Kidney epithelial cell (primary cell): Measurements from ENCODE around the gene C11orf16. TPM values are rescaled to one million over a fixed set of nuclear protein-coding genes. Genes with fewer than 3 reads are reported as not detected.

Experiments used
- DNase-seq: peaks from one replicate; pipeline ENCODE4 v3.0.0-alpha.2; 2010; ENCODE audit warnings: low read depth
- H3K27me3 ChIP-seq: 2 replicates; pipeline ENCODE4 v1.6.0; 2011; ENCODE audit warnings: low read length; ENCODE audit not compliant: control insufficient read depth, insufficient read depth
- H3K36me3 ChIP-seq: 2 replicates; pipeline ENCODE4 v1.5.1; 2011; ENCODE audit warnings: low read length; ENCODE audit not compliant: control insufficient read depth, insufficient read depth
- H3K4me3 ChIP-seq: 2 replicates; pipeline ENCODE4 v1.5.1; 2011; ENCODE audit warnings: low read depth, mild to moderate bottlenecking, control low read depth, low read length
- total RNA-seq: library from RNA; depleted of rRNA; stranded (reverse); fragments of >200 nt; gene quantifications from 2 replicates; pipeline ENCODE4 v1.2.3, GENCODE V29; 2015
- TF ChIP-seq, protein P1 (sequence below): IDR thresholded peaks from 2 replicates; pipeline ENCODE4 v1.5.1; 2011; ENCODE audit warnings: mild to moderate bottlenecking, moderate library complexity, low read length, control low read depth, inconsistent platforms; ENCODE audit not compliant: insufficient read depth, poor library complexity, severe bottlenecking

C11orf16 gene
- total RNA-seq, 1 donor from 2014 or later, result not detected

DNA sequence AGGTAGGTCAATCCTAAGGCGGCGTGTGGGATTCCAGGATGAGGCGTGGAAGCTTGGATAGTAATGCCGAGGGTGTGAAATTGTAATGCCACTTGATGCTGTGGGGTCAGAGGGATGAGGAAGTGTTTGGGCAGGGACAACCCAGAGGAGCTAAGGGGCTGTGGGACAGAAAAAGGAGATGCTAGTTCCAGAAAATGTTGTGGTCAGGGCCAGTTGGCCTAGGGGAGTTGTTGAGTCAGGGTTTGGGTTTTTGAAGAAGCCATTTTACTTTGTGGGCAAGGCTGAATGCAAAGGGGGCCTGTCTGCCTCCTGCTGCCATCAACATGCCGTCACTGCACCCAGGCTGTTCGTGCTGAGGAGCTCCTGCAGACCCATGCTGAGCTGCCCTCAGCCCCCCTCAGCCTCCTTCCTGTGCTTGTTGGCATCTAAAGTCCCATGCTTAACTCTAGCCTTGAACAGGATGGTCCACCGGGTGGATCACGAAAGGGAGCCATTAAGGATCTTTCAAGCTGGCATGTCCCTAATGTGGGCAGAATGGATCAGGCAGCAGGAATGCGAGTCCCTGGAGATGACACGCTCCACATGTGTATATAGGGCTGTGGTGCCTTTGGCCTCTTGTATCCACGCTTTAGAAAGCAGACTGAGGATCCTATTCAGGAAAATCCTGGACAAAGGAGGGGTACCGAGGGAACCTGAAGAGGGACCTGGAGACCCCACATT is 2.1 kb downstream of the C11orf16 start:
- no peak overlapping the region for H3K4me3 ChIP-seq
- DNase-seq, result no peak
- no peaks in the 10 kb centered on the region for H3K36me3 ChIP-seq
- no peaks in the 10 kb centered on the region for H3K27me3 ChIP-seq
- TF ChIP-seq, protein P1, sequence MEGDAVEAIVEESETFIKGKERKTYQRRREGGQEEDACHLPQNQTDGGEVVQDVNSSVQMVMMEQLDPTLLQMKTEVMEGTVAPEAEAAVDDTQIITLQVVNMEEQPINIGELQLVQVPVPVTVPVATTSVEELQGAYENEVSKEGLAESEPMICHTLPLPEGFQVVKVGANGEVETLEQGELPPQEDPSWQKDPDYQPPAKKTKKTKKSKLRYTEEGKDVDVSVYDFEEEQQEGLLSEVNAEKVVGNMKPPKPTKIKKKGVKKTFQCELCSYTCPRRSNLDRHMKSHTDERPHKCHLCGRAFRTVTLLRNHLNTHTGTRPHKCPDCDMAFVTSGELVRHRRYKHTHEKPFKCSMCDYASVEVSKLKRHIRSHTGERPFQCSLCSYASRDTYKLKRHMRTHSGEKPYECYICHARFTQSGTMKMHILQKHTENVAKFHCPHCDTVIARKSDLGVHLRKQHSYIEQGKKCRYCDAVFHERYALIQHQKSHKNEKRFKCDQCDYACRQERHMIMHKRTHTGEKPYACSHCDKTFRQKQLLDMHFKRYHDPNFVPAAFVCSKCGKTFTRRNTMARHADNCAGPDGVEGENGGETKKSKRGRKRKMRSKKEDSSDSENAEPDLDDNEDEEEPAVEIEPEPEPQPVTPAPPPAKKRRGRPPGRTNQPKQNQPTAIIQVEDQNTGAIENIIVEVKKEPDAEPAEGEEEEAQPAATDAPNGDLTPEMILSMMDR, result no peak

DNA sequence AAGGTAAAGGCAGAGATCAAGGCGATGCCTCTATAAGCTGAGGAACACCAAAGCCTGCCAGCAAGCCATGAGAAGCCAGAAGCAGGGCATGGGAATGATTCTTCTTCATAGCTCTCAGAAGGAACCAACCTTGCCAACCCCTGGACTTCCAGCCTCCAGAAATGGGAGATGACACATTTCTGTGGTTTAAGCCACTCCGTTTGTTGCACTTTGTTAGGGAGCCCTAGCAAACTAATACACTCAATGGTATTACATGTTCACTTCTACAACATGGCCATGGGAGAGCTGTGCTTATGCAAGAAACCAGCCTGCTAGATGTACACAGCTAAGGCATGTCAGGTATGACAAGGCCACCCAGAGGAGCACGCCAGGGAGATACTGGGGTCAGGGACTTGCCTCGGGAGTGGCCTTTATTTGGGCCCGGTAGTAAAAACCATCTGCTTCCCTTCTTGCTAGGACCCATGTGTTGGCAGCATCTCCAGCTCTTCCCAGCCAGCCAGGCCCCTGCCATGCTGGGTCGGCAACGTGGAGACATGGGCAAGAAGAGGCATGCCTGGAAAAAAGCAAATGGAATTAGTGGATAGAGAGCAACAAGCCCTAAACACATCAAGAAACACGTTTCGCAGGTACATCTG is 3.6 kb downstream of the C11orf16 start:
- Histone ChIP-seq H3K4me3 (no peak overlapping the region), H3K27me3 (no peaks in the 10 kb centered on the region), H3K36me3 (no peaks in the 10 kb centered on the region)
- TF ChIP-seq, protein P1, result no peak
- no peak for DNase-seq

DNA sequence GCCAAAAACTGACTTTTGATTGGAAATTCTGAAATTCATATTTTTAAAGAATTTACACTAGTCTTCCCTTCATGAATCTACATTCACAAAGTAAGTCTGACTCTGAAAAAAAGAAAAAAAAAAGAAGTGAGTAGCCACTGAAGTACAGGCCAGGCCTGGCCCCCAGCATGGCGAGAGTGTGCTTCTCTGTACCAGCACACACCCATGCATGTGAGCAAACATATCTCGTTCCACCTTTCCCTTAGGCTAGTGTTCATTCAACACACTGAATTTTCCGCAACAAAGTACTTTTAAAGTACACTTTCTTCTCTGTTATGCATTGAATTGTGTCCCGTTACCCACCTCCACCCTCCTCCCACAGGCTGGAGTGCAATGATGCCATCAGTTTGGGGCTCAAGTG is 4.5 kb downstream of the C11orf16 start:
- no peak for DNase-seq
- TF ChIP-seq, protein P1, result no peak
- Histone ChIP-seq H3K4me3 (no peak overlapping the region), H3K27me3 (no peaks in the 10 kb centered on the region), H3K36me3 (no peaks in the 10 kb centered on the region)

DNA sequence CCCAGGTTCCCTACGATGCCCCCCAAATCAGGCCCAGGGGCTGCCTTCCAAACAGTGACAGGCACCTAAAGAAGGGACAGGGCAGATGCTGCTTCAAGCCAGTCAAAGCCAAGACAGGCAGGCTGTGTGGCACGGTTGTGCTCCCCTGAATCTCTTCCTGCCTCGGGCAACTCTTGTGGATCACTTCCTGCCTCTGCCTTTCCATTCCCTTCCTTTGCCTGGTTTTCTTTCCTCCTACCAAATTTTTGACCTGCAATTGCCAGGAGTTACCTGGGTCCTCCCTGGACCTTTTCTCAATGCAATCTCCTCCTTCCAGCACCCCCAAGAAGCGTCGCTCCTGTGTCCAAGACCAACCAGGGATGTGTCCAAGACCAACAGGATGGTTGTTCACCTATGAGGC is 5.5 kb downstream of the C11orf16 start:
- Histone ChIP-seq H3K4me3 (no peak overlapping the region), H3K36me3 (no peaks in the 10 kb centered on the region), H3K27me3 (no peaks in the 10 kb centered on the region)
- TF ChIP-seq, protein P1, result no peak
- DNase-seq, result no peak

DNA sequence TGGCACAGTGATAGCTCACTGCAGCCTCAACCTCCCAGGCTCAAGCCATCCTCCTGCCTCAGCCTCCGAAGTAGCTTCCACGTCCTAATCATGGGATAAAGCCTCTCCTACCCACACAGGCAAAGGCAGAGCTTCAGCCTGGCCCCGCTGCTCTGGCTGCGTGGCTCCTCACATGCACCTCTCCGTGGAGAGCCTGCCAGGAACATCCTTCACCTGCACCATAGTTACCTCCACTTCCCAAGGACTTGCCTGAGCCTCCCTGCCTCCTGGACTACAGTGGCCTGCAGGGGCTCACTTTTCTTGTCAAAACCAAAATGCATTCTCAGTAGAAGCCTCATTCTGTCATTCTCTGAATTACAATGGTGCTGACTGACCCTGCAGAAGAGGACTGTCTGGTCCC is 6.5 kb downstream of the C11orf16 start:
- no peaks in the 10 kb centered on the region for H3K27me3 ChIP-seq
- TF ChIP-seq, protein P1, result no peak
- DNase-seq, result no peak
- H3K36me3 ChIP-seq, result no peaks in the 10 kb centered on the region
- H3K4me3 ChIP-seq, result no peak overlapping the region
